MCF 10A (cell line): Measurements from ENCODE around the gene OR52N2. TPM values are rescaled to one million over a fixed set of nuclear protein-coding genes. Genes with fewer than 3 reads are reported as not detected.

Experiments used
- BruUV-seq: library from RNA; stranded (reverse); fragments of 400-500 nt; replicated peaks from 2 replicates; lab custom pipeline; 2021; lab: Mats Ljungman, UMichigan
- CTCF ChIA-PET: fragments of 300-600 bp; sonication (Branson Sonifier 250); formaldehyde crosslinking; extraction: SDS; loops from one replicate; lab custom pipeline; 2021; ENCODE audit warnings: antibody characterized with exemption, inconsistent platforms; lab: Yijun Ruan, JAX
- POLR2A ChIA-PET: fragments of 300-600, 350-650 bp; sonication (Branson Sonifier 250); formaldehyde crosslinking; extraction: SDS; loops from one replicate; lab custom pipeline; 2020; ENCODE audit warnings: antibody characterized with exemption, inconsistent platforms; lab: Yijun Ruan, JAX
- DNase-seq: peaks from one replicate; pipeline ENCODE4 v3.0.0-alpha.2; 2018; ENCODE audit not compliant: unreplicated experiment
- H3K27ac Mint-ChIP-seq: one replicate; pipeline ENCODE4 v1.8.0; 2022; ENCODE audit warnings: mild to moderate bottlenecking, low read depth, mixed read lengths; ENCODE audit not compliant: unreplicated experiment
- H3K27me3 Mint-ChIP-seq: one replicate; pipeline ENCODE4 v1.8.0; 2022; ENCODE audit warnings: mixed read lengths; ENCODE audit not compliant: insufficient read depth, unreplicated experiment
- H3K36me3 Mint-ChIP-seq: one replicate; pipeline ENCODE4 v1.8.0; 2022; ENCODE audit warnings: mild to moderate bottlenecking, moderate library complexity, mixed read lengths; ENCODE audit not compliant: insufficient read depth, unreplicated experiment
- H3K4me1 Mint-ChIP-seq: one replicate; pipeline ENCODE4 v1.8.0; 2022; ENCODE audit warnings: mixed read lengths; ENCODE audit not compliant: insufficient read depth, unreplicated experiment
- H3K4me3 Mint-ChIP-seq: one replicate; pipeline ENCODE4 v1.8.0; 2022; ENCODE audit warnings: mild to moderate bottlenecking, moderate library complexity, mixed read lengths; ENCODE audit not compliant: unreplicated experiment
- H3K9me3 Mint-ChIP-seq: one replicate; pipeline ENCODE4 v1.8.0; 2022; ENCODE audit warnings: mixed read lengths; ENCODE audit not compliant: unreplicated experiment
- intact Hi-C: fragments of 100-400 bp; cut with micrococcal nuclease; formaldehyde crosslinking; loops from 2 replicates; pipeline ENCODE4 v1.14.1; 2022
- total RNA-seq: library from RNA; stranded (reverse); gene quantifications from 2 replicates; pipeline ENCODE4 v1.2.3, GENCODE V29; 2022
- TF ChIP-seq, protein P1 (sequence below): fragments of 200-600 bp; IDR thresholded peaks from one replicate; pipeline ENCODE4 v1.8.0; 2022; ENCODE audit warnings: antibody characterized with exemption, mild to moderate bottlenecking; ENCODE audit not compliant: unreplicated experiment

OR52N2 gene
- total RNA-seq, 1 experiment from 2014 or later = not detected

DNA sequence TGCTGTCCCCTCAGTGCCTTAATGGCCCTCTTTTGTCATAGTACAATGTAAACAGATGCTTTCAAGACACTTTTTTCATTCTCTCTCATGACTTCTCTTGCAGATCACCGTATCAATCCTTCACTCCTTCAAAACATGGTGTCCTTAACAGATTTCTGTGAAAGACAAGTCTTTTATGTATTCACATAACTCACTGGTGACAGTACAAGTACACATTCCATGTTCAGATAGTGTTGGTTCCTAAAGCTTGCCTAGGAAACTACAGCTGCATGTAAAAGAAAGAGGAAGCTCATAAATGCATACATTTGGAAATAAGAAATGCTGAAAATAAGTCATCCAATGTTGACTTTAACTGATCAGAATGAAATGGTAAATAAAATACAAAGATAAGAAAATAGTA is 38.0 kb downstream of the OR52N2 start:
- TF ChIP-seq, protein P1, sequence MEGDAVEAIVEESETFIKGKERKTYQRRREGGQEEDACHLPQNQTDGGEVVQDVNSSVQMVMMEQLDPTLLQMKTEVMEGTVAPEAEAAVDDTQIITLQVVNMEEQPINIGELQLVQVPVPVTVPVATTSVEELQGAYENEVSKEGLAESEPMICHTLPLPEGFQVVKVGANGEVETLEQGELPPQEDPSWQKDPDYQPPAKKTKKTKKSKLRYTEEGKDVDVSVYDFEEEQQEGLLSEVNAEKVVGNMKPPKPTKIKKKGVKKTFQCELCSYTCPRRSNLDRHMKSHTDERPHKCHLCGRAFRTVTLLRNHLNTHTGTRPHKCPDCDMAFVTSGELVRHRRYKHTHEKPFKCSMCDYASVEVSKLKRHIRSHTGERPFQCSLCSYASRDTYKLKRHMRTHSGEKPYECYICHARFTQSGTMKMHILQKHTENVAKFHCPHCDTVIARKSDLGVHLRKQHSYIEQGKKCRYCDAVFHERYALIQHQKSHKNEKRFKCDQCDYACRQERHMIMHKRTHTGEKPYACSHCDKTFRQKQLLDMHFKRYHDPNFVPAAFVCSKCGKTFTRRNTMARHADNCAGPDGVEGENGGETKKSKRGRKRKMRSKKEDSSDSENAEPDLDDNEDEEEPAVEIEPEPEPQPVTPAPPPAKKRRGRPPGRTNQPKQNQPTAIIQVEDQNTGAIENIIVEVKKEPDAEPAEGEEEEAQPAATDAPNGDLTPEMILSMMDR = no peak
- H3K36me3 Mint-ChIP-seq = no peaks in the 10 kb centered on the region
- no peaks in the 10 kb centered on the region for H3K4me1 Mint-ChIP-seq
- H3K4me3 Mint-ChIP-seq = no peak overlapping the region
- DNase-seq = no peak
- H3K9me3 Mint-ChIP-seq = no peaks in the 10 kb centered on the region
- intact Hi-C loops = no loop called here
- no peaks in the 10 kb centered on the region for H3K27me3 Mint-ChIP-seq
- CTCF ChIA-PET = interaction anchor here (0.6 kb wide), 1 partner anchor 20 kb away, joined by 3 read pairs; no protein-coding TSS in a partner anchor
- POLR2A ChIA-PET = no interaction called here
- H3K27ac Mint-ChIP-seq = no peak overlapping the region
- no TSS peak for BruUV-seq

GRCh38 chr11:5847711-5848110 is 39.0 kb downstream of the OR52N2 start:
- CTCF ChIA-PET = interaction anchor here (0.6 kb wide), 1 partner anchor 11 kb away, joined by 3 read pairs; no protein-coding TSS in a partner anchor
- TF ChIP-seq, protein P1 = no peak
- intact Hi-C loops = no loop called here

DNA sequence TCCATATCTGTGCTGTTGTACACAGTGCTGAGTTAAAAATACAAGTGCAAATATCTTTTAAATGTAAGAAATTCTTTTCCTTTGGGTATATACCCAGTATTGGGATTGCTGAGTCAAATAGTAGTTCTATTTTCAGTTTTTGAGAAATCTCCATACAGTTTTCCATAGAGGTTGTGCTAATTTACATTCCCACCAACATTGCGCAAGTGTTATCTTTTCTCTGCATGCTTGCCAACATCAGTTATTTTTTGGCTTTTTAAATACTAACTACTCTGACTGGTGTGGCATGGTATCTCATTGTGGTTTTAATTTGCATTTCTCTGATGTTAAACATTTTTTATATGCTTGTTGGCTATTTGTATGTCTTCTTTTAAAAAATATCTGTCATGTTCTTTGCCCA is 42.3 kb downstream of the OR52N2 start:
- Mint-ChIP-seq H3K36me3 (no peaks in the 10 kb centered on the region), H3K4me3 (no peak overlapping the region), H3K9me3 (peaks cover 13% of the 10 kb centered on the region), H3K27ac (no peak overlapping the region), H3K27me3 (no peaks in the 10 kb centered on the region), H3K4me1 (no peaks in the 10 kb centered on the region)
- no peak for DNase-seq
- TF ChIP-seq, protein P1 = no peak
- intact Hi-C loops = no loop called here
- no TSS peak for BruUV-seq
- ChIA-PET CTCF (interaction anchor here (0.6 kb wide), 1 partner anchor 44 kb away, joined by 4 read pairs; no protein-coding TSS in a partner anchor), POLR2A (no interaction called here)

More at GRCh38 chr11:5847711-5848110, 39.0 kb downstream of the OR52N2 start:
- H3K27ac Mint-ChIP-seq = no peak overlapping the region
- no peak overlapping the region for H3K4me3 Mint-ChIP-seq
- DNase-seq = no peak
- H3K4me1 Mint-ChIP-seq = no peaks in the 10 kb centered on the region
- no peaks in the 10 kb centered on the region for H3K27me3 Mint-ChIP-seq
- POLR2A ChIA-PET = no interaction called here
- peaks cover 7% of the 10 kb centered on the region for H3K9me3 Mint-ChIP-seq
- H3K36me3 Mint-ChIP-seq = no peaks in the 10 kb centered on the region
- no TSS peak for BruUV-seq

DNA sequence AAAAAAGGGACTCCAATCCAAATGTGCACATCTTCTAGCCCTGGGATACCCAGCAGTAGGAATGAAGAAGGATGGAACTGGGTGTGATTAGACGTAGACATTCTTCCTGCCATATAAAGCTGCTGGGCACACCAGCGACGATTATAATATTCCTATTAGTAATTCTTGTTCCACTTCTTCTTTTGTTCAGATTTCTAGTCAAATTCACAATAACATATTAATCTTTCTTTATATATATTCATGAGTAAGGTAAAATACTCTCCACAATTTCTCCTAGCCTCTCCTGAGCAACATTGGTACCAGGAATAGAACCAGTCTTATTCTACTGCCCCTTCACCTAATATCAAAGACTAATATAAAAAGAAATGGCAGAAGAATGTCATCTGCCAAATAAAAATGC is 48.9 kb downstream of the OR52N2 start, which contains the start of gene OR52E8:
OR52E8 (minus strand) TSS at position 101 of the 400 bp plus-strand sequence; CDS start at position 101, 0 bp downstream.
- Mint-ChIP-seq H3K27me3 (peaks cover 36% of the 10 kb centered on the region), H3K9me3 (peaks cover 8% of the 10 kb centered on the region), H3K36me3 (no peaks in the 10 kb centered on the region), H3K4me3 (no peak within 1 kb of the TSS), H3K4me1 (no peaks in the 10 kb centered on the region), H3K27ac (no peak within 1 kb of the TSS)
- TF ChIP-seq, protein P1 = no peak
- BruUV-seq = no TSS peak
- intact Hi-C loops = no loop called here
- ChIA-PET POLR2A (no interaction called here), CTCF (no interaction called here)
- no peak for DNase-seq
